Caco-2 (cell line): ENCODE results near the gene UBA1. TPM values are rescaled to one million over a fixed set of nuclear protein-coding genes. Genes with fewer than 3 reads are reported as not detected.

ENCODE experiments used
- BruUV-seq: library from RNA; stranded (reverse); fragments of 400-500 nt; replicated peaks from 2 replicates; lab custom pipeline; 2021; lab: Mats Ljungman, UMichigan
- CTCF ChIA-PET: fragments of 300-600 bp; sonication (Branson Sonifier 250); formaldehyde crosslinking; loops from one replicate; lab custom pipeline; 2022; ENCODE audit warnings: antibody characterized with exemption; lab: Charles Lee
- POLR2A ChIA-PET: fragments of 300-600 bp; sonication (Branson Sonifier 250); formaldehyde crosslinking; loops from one replicate; lab custom pipeline; 2022; ENCODE audit warnings: antibody characterized with exemption; lab: Charles Lee
- DNase-seq, 2 experiments: peaks; one replicate each; pipeline versions ENCODE4 v3.0.0 to v3.0.0-alpha.2; 2020 to 2022
- H3K27me3 ChIP-seq: replicated peaks from 2 replicates; pipeline ENCODE4 v1.6.0; 2011; ENCODE audit warnings: low read length; ENCODE audit not compliant: control insufficient read depth, insufficient read depth
- H3K36me3 ChIP-seq: 2 replicates; pipeline ENCODE4 v1.5.1; 2011; ENCODE audit warnings: low read length; ENCODE audit not compliant: control insufficient read depth, insufficient read depth
- H3K4me1 ChIP-seq: fragments of 250-450 bp; sonication (Bioruptor Pico); 2 replicates; pipeline ENCODE4 v1.5.1; 2020; ENCODE audit warnings: mild to moderate bottlenecking
- H3K4me3 ChIP-seq: 2 replicates; pipeline ENCODE4 v1.5.1; 2011; ENCODE audit warnings: low read depth, mild to moderate bottlenecking, control low read depth, low read length
- H3K9me3 ChIP-seq: fragments of 250-450 bp; sonication (Bioruptor Pico); 2 replicates; pipeline ENCODE4 v1.5.1; 2020; ENCODE audit warnings: mild to moderate bottlenecking, moderate library complexity
- H3K27ac Mint-ChIP-seq: one replicate; pipeline ENCODE4 v1.8.0; 2022; ENCODE audit warnings: mixed read lengths; ENCODE audit not compliant: unreplicated experiment
- H3K27me3 Mint-ChIP-seq: one replicate; pipeline ENCODE4 v1.8.0; 2022; ENCODE audit warnings: mixed read lengths; ENCODE audit not compliant: insufficient read depth, unreplicated experiment
- H3K36me3 Mint-ChIP-seq: one replicate; pipeline ENCODE4 v1.8.0; 2022; ENCODE audit warnings: mild to moderate bottlenecking, mixed read lengths; ENCODE audit not compliant: insufficient read depth, unreplicated experiment
- H3K4me1 Mint-ChIP-seq: one replicate; pipeline ENCODE4 v1.8.0; 2022; ENCODE audit warnings: low read depth, mixed read lengths; ENCODE audit not compliant: unreplicated experiment
- H3K4me3 Mint-ChIP-seq: one replicate; pipeline ENCODE4 v1.8.0; 2022; ENCODE audit warnings: mild to moderate bottlenecking, moderate library complexity, mixed read lengths; ENCODE audit not compliant: unreplicated experiment
- H3K9me3 Mint-ChIP-seq: one replicate; pipeline ENCODE4 v1.8.0; 2022; ENCODE audit warnings: mixed read lengths; ENCODE audit not compliant: unreplicated experiment
- intact Hi-C: fragments of 100-400 bp; cut with micrococcal nuclease; formaldehyde crosslinking; loops from one replicate; pipeline ENCODE4 v1.10.0; 2022; ENCODE audit not compliant: unreplicated experiment
- total RNA-seq: library from RNA; stranded (reverse); gene quantifications from 2 replicates; pipeline ENCODE4 v1.2.3, GENCODE V29; 2022
- TF ChIP-seq, protein P1 (sequence below), 2 experiments: fragments of 200-600 bp in 1 of 2; IDR thresholded peaks; 1 replicate in 1 of 2; 2 replicates in 1 of 2; pipeline versions ENCODE4 v1.5.1 to v1.8.0; 2011 to 2022; ENCODE audit warnings: antibody characterized with exemption in 1 of 2, control low read depth in 1 of 2, inconsistent platforms in 1 of 2, low read depth in 1 of 2, low read length in 1 of 2, mild to moderate bottlenecking in 1 of 2, moderate library complexity in 1 of 2; ENCODE audit not compliant: insufficient read depth in 1 of 2, severe bottlenecking in 1 of 2, unreplicated experiment in 1 of 2

The UBA1 gene
- total RNA-seq, 1 experiment from 2014 or later = 156 TPM

DNA sequence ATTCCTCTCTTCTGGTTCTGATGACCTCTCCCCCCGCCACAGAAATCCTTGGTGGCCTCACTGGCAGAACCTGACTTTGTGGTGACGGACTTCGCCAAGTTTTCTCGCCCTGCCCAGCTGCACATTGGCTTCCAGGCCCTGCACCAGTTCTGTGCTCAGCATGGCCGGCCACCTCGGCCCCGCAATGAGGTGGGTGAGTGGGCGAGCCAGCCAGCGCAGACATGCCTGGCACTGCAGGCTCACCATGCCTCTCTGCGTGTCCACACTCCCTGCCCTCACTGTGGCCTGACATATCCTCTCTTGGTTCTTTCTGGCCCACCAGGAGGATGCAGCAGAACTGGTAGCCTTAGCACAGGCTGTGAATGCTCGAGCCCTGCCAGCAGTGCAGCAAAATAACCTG, 8.7 kb downstream of the UBA1 start:
- H3K27me3 ChIP-seq = no peaks in the 10 kb centered on the region
- no TSS peak for BruUV-seq
- ChIA-PET POLR2A (interaction anchor here (1.0 kb wide), 1 partner anchor 15 kb away, joined by 6 read pairs; no protein-coding TSS in a partner anchor), CTCF (no interaction called here)
- H3K9me3 ChIP-seq = no peaks in the 10 kb centered on the region
- intact Hi-C loops = no loop called here
- no peaks in the 10 kb centered on the region for H3K4me1 Mint-ChIP-seq
- H3K27me3 Mint-ChIP-seq = no peaks in the 10 kb centered on the region
- no peak overlapping the region for H3K4me3 Mint-ChIP-seq
- no peak for DNase-seq
- H3K9me3 Mint-ChIP-seq = no peaks in the 10 kb centered on the region
- H3K27ac Mint-ChIP-seq = no peak overlapping the region
- peaks cover 81% of the 10 kb centered on the region for H3K36me3 Mint-ChIP-seq
- TF ChIP-seq, protein P1, sequence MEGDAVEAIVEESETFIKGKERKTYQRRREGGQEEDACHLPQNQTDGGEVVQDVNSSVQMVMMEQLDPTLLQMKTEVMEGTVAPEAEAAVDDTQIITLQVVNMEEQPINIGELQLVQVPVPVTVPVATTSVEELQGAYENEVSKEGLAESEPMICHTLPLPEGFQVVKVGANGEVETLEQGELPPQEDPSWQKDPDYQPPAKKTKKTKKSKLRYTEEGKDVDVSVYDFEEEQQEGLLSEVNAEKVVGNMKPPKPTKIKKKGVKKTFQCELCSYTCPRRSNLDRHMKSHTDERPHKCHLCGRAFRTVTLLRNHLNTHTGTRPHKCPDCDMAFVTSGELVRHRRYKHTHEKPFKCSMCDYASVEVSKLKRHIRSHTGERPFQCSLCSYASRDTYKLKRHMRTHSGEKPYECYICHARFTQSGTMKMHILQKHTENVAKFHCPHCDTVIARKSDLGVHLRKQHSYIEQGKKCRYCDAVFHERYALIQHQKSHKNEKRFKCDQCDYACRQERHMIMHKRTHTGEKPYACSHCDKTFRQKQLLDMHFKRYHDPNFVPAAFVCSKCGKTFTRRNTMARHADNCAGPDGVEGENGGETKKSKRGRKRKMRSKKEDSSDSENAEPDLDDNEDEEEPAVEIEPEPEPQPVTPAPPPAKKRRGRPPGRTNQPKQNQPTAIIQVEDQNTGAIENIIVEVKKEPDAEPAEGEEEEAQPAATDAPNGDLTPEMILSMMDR (IDR thresholded peaks at IDR 0.05; ENCODE audit: insufficient read depth in 1 of 2, low read depth in 1 of 2, low read length in 1 of 2, severe bottlenecking in 1 of 2, unreplicated experiment in 1 of 2) = no peak
- H3K36me3 ChIP-seq = peaks cover 3% of the 10 kb centered on the region
- no peak overlapping the region for H3K4me3 ChIP-seq
- H3K4me1 ChIP-seq = no peaks in the 10 kb centered on the region

DNA sequence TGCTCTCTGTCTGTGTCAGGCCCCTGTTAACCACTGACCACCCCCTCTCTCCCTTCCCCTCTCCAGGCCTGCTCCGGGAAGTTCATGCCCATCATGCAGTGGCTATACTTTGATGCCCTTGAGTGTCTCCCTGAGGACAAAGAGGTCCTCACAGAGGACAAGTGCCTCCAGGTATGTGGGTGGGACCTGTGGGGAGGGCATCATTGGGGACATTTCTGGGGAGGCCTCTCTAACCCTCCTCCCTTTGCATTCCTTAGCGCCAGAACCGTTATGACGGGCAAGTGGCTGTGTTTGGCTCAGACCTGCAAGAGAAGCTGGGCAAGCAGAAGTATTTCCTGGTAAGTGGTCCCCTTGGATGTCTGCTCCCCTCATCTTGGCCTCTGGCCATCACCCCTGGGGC, 9.2 kb downstream of the UBA1 start:
- Histone ChIP-seq H3K27me3 (no peaks in the 10 kb centered on the region), H3K36me3 (peaks cover 3% of the 10 kb centered on the region), H3K9me3 (no peaks in the 10 kb centered on the region), H3K4me1 (no peaks in the 10 kb centered on the region), H3K4me3 (no peak overlapping the region)
- Mint-ChIP-seq H3K4me3 (no peak overlapping the region), H3K27me3 (no peaks in the 10 kb centered on the region), H3K36me3 (peaks cover 83% of the 10 kb centered on the region), H3K9me3 (no peaks in the 10 kb centered on the region), H3K4me1 (no peaks in the 10 kb centered on the region), H3K27ac (no peak overlapping the region)
- ChIA-PET CTCF (interaction anchor here (1.5 kb wide), 1 partner anchor 15 kb away, joined by 3 read pairs; no protein-coding TSS in a partner anchor), POLR2A (no interaction called here)
- TF ChIP-seq, protein P1 (IDR thresholded peaks at IDR 0.05; ENCODE audit: insufficient read depth in 1 of 2, low read depth in 1 of 2, low read length in 1 of 2, severe bottlenecking in 1 of 2, unreplicated experiment in 1 of 2) = no peak
- DNase-seq = no peak
- intact Hi-C loops = no loop called here
- no TSS peak for BruUV-seq

DNA sequence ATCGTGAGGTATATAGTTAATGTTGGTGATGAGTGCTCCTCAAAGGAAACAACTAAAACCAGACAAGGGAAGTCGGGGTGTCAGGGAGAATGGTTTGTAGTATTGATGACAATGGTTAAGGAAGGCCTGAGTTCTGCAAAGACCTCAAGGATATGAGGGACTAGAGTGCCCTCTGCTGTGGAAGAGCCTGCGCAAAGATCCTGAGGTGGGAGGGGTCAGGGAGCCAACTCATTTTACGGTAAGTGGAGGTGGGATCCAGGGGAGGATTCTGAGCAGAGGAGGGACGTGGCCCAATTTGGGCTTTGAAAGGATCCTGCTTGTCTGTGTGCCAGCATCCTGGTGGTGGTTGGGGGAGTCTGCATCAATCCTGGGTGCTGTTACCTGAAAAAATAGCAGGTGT, 11.3 kb downstream of the UBA1 start:
- CTCF ChIA-PET = no interaction called here
- intact Hi-C loops = no loop called here
- H3K36me3 Mint-ChIP-seq = peaks cover 80% of the 10 kb centered on the region
- H3K27ac Mint-ChIP-seq = no peak overlapping the region
- no TSS peak for BruUV-seq
- Histone ChIP-seq H3K9me3 (no peaks in the 10 kb centered on the region), H3K4me3 (no peak overlapping the region), H3K4me1 (no peaks in the 10 kb centered on the region), H3K27me3 (no peaks in the 10 kb centered on the region), H3K36me3 (no peaks in the 10 kb centered on the region; the same call in 1 of the 2 replicates)
- H3K4me1 Mint-ChIP-seq = no peaks in the 10 kb centered on the region
- no peaks in the 10 kb centered on the region for H3K27me3 Mint-ChIP-seq
- no peaks in the 10 kb centered on the region for H3K9me3 Mint-ChIP-seq
- POLR2A ChIA-PET = interaction anchor here (1.5 kb wide), 1 partner anchor 13 kb away, joined by 10 read pairs; no protein-coding TSS in a partner anchor
- no peak for DNase-seq
- TF ChIP-seq, protein P1 (IDR thresholded peaks at IDR 0.05; ENCODE audit: insufficient read depth in 1 of 2, low read depth in 1 of 2, low read length in 1 of 2, severe bottlenecking in 1 of 2, unreplicated experiment in 1 of 2) = no peak
- H3K4me3 Mint-ChIP-seq = no peak overlapping the region
